ENCODE measurements around the gene RASA3. TPM values are rescaled to one million over a fixed set of nuclear protein-coding genes. Genes with fewer than 3 reads are reported as not detected.

Gene RASA3
- total RNA-seq, 2 donors from 2014 or later, result 8.6 to 12.5 TPM

DNA sequence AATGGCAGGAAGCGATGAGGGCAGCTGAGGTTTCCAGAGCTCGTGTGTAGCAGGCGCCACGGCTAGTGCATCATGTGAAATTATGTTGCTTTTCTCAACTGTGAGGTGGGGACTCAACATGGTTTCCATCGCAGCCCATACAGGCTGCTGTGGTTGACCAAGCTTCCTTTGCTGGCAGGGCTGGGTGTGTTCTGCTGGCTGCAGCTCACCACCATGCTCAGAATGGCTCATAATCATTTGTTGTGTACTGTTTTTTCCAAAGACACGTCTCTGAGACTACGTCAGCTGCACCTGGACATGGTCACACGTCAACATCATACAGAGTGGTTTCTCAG is 16.1 kb upstream of the RASA3 start:
- Histone ChIP-seq H3K27me3 (replicated peaks; ENCODE audit: insufficient read depth) (no peaks in the 10 kb centered on the region), H3K9me3 (no peaks in the 10 kb centered on the region), H3K4me3 (no peak overlapping the region), H3K36me3 (no peaks in the 10 kb centered on the region), H3K27ac (no peak overlapping the region), H3K4me1 (replicated peaks) (no peaks in the 10 kb centered on the region)
- intact Hi-C loops (cut with DNase I), result no loop called here
- 80% methylated on average over 8 of the region's 8 CpGs for WGBS
- DNase-seq (ENCODE audit: low spot score), result no peak
- TF ChIP-seq, protein P1, sequence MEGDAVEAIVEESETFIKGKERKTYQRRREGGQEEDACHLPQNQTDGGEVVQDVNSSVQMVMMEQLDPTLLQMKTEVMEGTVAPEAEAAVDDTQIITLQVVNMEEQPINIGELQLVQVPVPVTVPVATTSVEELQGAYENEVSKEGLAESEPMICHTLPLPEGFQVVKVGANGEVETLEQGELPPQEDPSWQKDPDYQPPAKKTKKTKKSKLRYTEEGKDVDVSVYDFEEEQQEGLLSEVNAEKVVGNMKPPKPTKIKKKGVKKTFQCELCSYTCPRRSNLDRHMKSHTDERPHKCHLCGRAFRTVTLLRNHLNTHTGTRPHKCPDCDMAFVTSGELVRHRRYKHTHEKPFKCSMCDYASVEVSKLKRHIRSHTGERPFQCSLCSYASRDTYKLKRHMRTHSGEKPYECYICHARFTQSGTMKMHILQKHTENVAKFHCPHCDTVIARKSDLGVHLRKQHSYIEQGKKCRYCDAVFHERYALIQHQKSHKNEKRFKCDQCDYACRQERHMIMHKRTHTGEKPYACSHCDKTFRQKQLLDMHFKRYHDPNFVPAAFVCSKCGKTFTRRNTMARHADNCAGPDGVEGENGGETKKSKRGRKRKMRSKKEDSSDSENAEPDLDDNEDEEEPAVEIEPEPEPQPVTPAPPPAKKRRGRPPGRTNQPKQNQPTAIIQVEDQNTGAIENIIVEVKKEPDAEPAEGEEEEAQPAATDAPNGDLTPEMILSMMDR (IDR thresholded peaks at IDR 0.05), result no peak
- TF ChIP-seq POLR2A (IDR thresholded peaks at IDR 0.05), result no peak
- no peak for TF ChIP-seq POLR2AphosphoS5 (IDR thresholded peaks at IDR 0.05)

DNA sequence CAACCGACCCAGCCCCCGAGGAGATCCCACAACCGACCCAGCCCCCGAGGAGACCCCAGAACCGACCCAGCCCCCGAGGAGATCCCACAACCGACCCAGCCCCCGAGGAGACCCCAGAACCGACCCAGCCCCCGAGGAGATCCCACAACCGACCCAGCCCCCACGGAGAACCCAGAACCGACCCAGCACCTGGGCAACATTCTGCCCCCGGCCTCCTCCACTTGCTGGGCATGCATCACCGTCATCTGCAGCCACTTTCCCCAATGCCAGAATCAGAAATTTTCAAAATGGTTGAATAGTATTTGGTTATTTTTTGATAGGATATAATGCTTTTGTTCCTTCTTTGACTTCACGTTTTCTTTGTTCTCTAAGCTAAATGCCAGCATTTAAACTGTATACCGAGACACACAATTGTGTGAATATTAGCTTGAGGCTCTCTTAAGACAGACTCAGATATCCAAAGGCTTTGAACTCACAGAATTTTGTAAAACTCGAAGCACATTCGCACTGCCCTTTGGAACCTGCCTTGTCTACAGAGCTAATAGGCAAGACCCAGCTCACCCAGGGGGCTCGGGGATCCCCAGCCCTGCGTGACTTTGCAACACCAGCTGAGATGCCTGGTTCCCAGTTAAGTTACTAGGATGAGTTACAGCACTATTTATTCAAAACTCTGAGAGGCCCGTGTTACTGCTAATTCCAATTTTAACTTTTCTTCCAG is 15.5 kb upstream of the RASA3 start:
- Histone ChIP-seq H3K4me1 (replicated peaks) (no peaks in the 10 kb centered on the region), H3K9me3 (no peaks in the 10 kb centered on the region), H3K27me3 (replicated peaks; ENCODE audit: insufficient read depth) (no peaks in the 10 kb centered on the region), H3K36me3 (no peaks in the 10 kb centered on the region), H3K27ac (no peak overlapping the region), H3K4me3 (no peak overlapping the region)
- TF ChIP-seq POLR2AphosphoS5 (IDR thresholded peaks at IDR 0.05), result no peak
- TF ChIP-seq, protein P1 (IDR thresholded peaks at IDR 0.05), result no peak
- TF ChIP-seq POLR2A (IDR thresholded peaks at IDR 0.05), result no peak
- 80% methylated on average over 14 of the region's 22 CpGs for WGBS
- no peak for DNase-seq (ENCODE audit: low spot score)
- intact Hi-C loops (cut with DNase I), result no loop called here

DNA sequence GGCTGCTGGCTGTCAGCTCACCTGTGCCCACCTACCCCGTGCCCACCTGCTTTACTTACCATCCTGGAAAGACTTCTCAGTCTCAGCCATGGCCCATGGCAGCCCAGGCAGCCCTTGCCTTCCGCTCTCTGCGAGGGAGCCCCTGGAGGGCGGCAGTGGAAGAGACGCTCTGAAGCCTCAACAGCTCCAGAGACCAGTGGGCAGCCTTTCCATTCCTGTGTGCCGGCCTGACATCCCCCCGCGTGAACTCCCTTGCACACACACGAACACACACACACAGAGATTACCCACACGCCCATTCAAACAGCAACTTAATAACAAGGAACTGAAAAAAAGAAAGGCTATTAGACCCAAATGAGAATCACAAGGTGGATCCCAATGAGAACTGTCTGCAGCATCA is 14.2 kb upstream of the RASA3 start:
- H3K36me3 ChIP-seq, result no peaks in the 10 kb centered on the region
- 81% methylated on average over 10 of the region's 10 CpGs for WGBS
- no peaks in the 10 kb centered on the region for H3K9me3 ChIP-seq
- peaks cover 3% of the 10 kb centered on the region for H3K4me1 ChIP-seq (replicated peaks)
- no peak overlapping the region for H3K27ac ChIP-seq
- H3K27me3 ChIP-seq (replicated peaks; ENCODE audit: insufficient read depth), result no peaks in the 10 kb centered on the region
- DNase-seq (ENCODE audit: low spot score), result no peak
- intact Hi-C loops (cut with DNase I), result no loop called here
- H3K4me3 ChIP-seq, result no peak overlapping the region
- no peak for TF ChIP-seq POLR2AphosphoS5 (IDR thresholded peaks at IDR 0.05)
- TF ChIP-seq, protein P1 (IDR thresholded peaks at IDR 0.05), result no peak
- TF ChIP-seq POLR2A (IDR thresholded peaks at IDR 0.05), result no peak

DNA sequence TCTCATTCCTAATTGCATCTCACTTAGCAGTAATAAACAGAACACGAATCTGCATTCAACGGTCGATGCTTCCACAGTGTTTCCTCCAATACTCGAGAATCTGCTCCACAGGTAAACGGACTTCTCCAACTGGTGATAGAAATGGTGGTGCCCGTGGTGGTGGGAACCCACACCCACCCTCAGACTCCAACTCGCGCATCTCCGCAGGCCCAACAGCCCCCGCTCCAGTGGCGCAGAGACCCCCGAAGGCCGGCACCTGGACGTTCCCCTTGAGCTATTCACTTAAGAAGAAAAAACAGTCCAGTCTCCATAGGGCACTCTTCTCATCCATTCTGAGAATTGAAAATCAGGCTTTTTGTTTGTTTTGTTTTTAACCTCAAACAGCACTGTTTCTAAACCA is 13.8 kb upstream of the RASA3 start:
- 96% methylated on average over 14 of the region's 14 CpGs for WGBS
- peaks cover 3% of the 10 kb centered on the region for H3K4me1 ChIP-seq (replicated peaks)
- H3K27me3 ChIP-seq (replicated peaks; ENCODE audit: insufficient read depth), result no peaks in the 10 kb centered on the region
- no peak overlapping the region for H3K27ac ChIP-seq
- intact Hi-C loops (cut with DNase I), result no loop called here
- no peak for DNase-seq (ENCODE audit: low spot score)
- no peaks in the 10 kb centered on the region for H3K9me3 ChIP-seq
- TF ChIP-seq POLR2AphosphoS5 (IDR thresholded peaks at IDR 0.05), result no peak
- TF ChIP-seq POLR2A (IDR thresholded peaks at IDR 0.05), result no peak
- TF ChIP-seq, protein P1 (IDR thresholded peaks at IDR 0.05), result no peak
- no peaks in the 10 kb centered on the region for H3K36me3 ChIP-seq
- H3K4me3 ChIP-seq, result no peak overlapping the region

DNA sequence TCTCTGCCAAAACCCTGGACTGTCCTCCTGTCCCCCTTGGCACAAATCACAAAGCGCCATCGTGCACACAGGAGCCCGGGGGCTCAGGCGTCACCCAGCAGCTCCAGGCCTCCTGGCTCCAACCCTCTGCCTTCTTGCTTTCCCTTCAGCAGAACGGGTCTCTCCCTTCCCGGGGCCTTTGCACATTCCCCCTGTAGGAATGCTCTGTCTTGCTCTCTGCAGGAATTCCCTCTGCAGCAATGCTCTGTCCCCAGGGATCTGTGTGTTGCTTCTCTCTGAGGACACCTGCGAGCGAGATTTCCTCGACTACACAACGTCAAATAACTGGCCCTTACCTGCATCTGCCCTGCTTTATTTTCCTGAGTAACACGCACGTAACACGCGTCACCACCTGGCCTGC is 13.3 kb upstream of the RASA3 start:
- TF ChIP-seq, protein P1 (IDR thresholded peaks at IDR 0.05), result no peak
- TF ChIP-seq POLR2AphosphoS5 (IDR thresholded peaks at IDR 0.05), result no peak
- Histone ChIP-seq H3K4me3 (no peak overlapping the region), H3K4me1 (replicated peaks) (peaks cover 3% of the 10 kb centered on the region), H3K27me3 (replicated peaks; ENCODE audit: insufficient read depth) (no peaks in the 10 kb centered on the region), H3K9me3 (no peaks in the 10 kb centered on the region), H3K36me3 (no peaks in the 10 kb centered on the region), H3K27ac (no peak overlapping the region)
- WGBS, result 85% methylated on average over 14 of the region's 14 CpGs
- DNase-seq (ENCODE audit: low spot score), result no peak
- intact Hi-C loops (cut with DNase I), result no loop called here
